ENCODE results near the gene TRIM6.
"Not testable (repeated sequence)": the region's sequence is repeated elsewhere in the genome, so short reads cannot be mapped to it uniquely, and the experiment has no call there.

TRIM6 gene

GRCh38 chr11:5646139-5646538 lies 49.7 kb downstream of the TRIM6 start:
- ChIA-PET CTCF (no interaction called here), POLR2A (ENCODE audit: low non-redundant PET) (no interaction called here)

GRCh38 chr11:5655474-5655873 lies 59.0 kb downstream of the TRIM6 start:
- DNase-seq (ENCODE audit: low spot score) = no peak
- ChIA-PET POLR2A (ENCODE audit: low non-redundant PET) (no interaction called here), CTCF (no interaction called here)
- no peak for TF ChIP-seq CTCF (conservative IDR thresholded peaks at IDR 0.05; ENCODE audit: low read depth)
- H3K27ac ChIP-seq = no peak overlapping the region

More at GRCh38 chr11:5646139-5646538, 49.7 kb downstream of the TRIM6 start:
- no peak for TF ChIP-seq CTCF (conservative IDR thresholded peaks at IDR 0.05; ENCODE audit: low read depth)
- H3K27ac ChIP-seq = no peak overlapping the region
- no peak for DNase-seq (ENCODE audit: low spot score)

GRCh38 chr11:5656956-5657355 lies 60.5 kb downstream of the TRIM6 start:
- H3K27ac ChIP-seq; DNase-seq (ENCODE audit: low spot score); CTCF ChIA-PET; POLR2A ChIA-PET (ENCODE audit: low non-redundant PET): not testable (repeated sequence)

- POLR2A ChIA-PET (ENCODE audit: low non-redundant PET) = no interaction called here
- TF ChIP-seq CTCF (conservative IDR thresholded peaks at IDR 0.05; ENCODE audit: low read depth) = no peak
- CTCF ChIA-PET = no interaction called here
Observed at GRCh38 chr11:5658318-5658717, 61.9 kb downstream of the TRIM6 start.

More at GRCh38 chr11:5658318-5658717, 61.9 kb downstream of the TRIM6 start:
- H3K27ac ChIP-seq = no peak overlapping the region
- DNase-seq (ENCODE audit: low spot score) = no peak
